NCI-H748 treated with DMSO at 0.1 percent for 48 hours (cell line): ENCODE data around the gene PAQR7.
"Not testable (repeated sequence)": the region's sequence is repeated elsewhere in the genome, so short reads cannot be mapped to it uniquely, and the experiment has no call there.

Source experiments
- DNase-seq: peaks from one replicate; lab custom pipeline; 2025; lab: John Stamatoyannopoulos, UW

PAQR7 gene

DNA sequence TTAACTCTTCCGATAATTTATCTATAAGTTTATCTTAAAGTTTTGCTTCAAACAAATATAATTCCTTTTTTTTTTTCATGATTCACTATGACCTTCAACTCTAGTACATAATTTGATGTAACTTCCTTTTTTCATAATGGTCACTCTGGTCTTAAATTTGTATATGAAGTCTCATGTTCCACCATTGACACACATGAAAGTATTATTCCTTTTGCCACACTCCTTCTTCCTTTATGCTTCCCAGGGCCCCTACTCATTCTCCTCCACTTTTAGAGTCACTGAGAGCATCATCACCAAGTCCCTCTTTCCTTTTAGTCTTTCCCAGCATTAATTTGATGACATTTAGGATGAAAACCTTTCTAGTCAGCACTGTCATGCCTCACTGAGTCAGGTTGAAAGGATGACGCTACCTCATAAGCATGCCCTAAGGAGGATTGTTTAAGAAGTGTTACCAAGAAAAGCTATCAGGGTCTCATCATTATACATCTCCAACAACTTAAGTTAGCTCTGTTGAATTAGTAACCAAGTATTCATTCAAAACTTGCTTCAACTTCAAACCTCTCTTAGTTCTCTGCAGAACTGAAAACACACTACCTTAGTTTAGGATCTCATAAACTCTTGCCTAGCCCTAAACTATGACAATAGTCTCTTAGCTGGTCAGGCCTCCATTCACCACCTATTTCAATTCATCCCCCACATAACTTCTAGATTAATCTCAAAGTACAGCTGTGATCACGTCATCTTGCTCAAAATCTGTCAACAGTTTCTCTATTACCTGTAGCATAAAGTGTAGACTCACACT lies 30.8 kb downstream of the PAQR7 start:
- DNase-seq: no peak

DNA sequence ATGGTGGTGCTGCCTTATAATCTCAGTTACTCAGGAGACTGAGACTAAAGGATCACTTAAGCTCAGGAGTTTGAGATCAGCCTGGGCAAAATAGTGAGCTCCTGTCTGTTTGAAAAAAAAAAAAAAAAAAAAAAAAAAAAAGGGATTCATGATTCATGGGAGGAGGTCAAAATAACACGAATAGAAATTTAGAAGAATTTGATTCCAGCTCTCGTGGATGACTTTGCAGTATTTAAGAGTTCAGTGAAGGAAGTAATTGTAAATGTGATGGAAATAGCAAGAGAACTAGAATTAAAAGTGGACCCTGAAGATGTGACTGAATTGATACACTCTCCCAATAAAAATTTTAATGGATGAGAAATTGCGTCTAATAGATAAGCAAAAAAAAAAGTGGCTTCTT lies 32.0 kb downstream of the PAQR7 start:
- DNase-seq: no peak

GRCh38 chr1:25839808-25840207 lies 35.7 kb downstream of the PAQR7 start:
- not testable (repeated sequence) for DNase-seq

GRCh38 chr1:25837262-25837875 lies 38.1 kb downstream of the PAQR7 start:
- DNase-seq: no peak

DNA sequence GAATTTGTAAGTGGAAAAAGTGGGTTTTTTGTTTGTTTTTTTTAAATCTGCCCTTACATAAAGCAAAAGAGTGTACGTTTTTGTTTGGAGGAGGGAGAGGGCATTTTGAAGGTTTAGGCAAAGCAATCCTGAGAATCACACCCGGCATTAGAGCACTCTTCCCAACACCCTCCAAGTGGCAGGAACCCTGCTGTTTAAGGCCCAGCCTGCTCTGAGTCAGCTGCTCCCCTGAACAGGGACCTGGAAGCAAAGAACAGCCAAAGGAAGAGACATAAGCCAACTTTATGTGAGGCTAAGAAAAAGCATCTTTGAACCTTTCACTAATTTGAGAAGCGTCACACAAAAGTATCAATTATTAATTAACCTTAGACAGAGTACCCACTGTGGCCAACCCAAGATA lies 38.8 kb downstream of the PAQR7 start:
- DNase-seq: no peak

DNA sequence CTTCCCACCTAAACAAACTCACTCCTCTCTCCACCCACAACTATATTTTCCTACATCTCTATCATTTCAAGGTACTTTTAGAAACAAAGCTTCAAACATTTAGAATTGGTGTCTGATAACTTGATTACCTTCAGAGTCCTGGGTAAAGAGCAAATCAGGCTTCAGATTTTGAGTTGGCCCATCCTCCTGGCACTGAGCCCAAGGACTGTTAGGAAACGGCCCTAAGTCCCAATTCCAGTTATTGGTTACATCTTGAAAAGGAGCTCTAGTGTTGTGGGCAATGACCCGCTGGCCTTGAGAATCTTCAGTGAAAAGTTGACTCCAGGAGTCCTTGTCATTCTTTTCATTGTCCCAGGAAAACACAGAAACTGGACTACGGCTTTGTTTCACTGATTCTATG lies 40.6 kb downstream of the PAQR7 start:
- no peak for DNase-seq

GRCh38 chr1:25833158-25833557 lies 42.4 kb downstream of the PAQR7 start:
- DNase-seq: no peak

GRCh38 chr1:25832336-25833037 lies 43.0 kb downstream of the PAQR7 start:
- no peak for DNase-seq

DNA sequence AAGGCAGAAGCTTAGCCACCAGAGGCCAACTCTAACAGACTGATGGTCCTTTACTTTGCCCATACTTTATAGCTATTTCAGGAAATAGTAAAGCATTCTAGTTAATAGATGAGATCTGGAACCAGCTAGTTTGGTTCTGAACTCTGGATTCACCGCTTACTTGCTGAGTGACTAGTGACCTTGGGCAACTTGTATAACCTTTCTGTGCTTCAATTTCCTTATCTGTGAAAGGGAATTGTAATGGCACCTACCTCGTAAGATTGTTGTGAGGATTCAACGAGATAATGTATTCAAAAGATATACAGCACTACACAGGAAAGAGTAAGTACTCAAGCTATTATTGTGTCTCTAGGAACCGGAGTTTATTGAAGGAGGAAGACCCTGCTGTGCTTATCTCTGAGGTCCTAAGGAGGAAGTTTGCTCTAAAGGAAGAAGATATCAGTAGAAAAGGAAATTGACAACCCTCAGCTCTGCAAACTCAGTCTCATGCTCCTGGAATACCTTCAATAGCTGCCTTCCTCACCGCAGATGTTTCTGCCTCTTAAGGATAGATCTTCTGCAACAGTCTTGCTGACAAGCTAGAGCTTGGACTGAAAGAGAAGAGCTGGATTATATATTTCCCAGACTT lies 43.8 kb downstream of the PAQR7 start:
- DNase-seq: no peak

DNA sequence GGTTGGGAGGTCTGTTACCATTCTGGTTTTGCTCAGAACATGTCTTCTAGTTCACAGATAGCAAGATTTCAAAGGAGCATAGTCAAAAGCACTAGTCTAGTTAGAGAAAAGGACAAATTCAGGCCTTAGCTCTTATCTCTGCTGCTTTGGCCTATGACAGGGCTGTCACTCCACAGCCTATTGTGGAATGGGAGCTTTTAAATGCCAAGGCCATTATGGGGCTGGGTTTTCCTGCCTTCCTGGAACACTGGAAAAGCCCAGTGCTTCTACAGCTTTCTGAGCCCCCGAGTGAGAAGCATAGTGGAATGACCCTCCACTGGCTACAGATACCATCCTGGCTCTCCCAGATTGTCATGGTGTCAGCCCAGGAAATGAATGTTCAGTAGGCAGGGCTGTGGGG lies 46.5 kb downstream of the PAQR7 start:
- no peak for DNase-seq

- no peak for DNase-seq
Measured at GRCh38 chr1:25828491-25828890, 47.0 kb downstream of the PAQR7 start.

- no peak for DNase-seq
Measured at GRCh38 chr1:25826571-25826970, 48.9 kb downstream of the PAQR7 start.

- no peak for DNase-seq
Measured at GRCh38 chr1:25825605-25826004, 49.9 kb downstream of the PAQR7 start.

DNA sequence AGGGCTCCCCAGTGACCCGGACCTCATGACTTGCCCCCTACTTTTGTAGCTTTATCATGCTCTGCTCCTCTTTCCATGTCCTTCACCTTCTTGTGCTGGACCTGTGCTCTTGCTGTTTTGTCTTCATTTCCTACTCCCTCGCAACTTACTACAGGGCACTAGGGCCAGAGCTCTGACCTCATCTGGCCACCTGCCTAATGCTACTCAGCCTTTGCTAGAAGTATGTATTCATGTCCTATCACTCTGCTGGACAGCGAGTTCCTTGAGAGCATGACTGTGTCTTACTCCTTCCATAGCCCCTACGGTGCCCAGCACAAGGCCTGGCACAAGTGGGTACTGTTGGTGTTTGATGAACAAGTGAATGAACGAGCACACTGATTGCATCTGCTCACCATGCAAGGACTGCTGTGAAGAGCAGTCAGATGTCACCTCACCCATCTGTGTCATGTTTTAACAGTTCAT lies 53.8 kb downstream of the PAQR7 start:
- no peak for DNase-seq

- DNase-seq: no peak
Measured at GRCh38 chr1:25821112-25821476, 54.4 kb downstream of the PAQR7 start.

GRCh38 chr1:25820247-25821111 lies 55.0 kb downstream of the PAQR7 start:
- DNase-seq: no peak

DNA sequence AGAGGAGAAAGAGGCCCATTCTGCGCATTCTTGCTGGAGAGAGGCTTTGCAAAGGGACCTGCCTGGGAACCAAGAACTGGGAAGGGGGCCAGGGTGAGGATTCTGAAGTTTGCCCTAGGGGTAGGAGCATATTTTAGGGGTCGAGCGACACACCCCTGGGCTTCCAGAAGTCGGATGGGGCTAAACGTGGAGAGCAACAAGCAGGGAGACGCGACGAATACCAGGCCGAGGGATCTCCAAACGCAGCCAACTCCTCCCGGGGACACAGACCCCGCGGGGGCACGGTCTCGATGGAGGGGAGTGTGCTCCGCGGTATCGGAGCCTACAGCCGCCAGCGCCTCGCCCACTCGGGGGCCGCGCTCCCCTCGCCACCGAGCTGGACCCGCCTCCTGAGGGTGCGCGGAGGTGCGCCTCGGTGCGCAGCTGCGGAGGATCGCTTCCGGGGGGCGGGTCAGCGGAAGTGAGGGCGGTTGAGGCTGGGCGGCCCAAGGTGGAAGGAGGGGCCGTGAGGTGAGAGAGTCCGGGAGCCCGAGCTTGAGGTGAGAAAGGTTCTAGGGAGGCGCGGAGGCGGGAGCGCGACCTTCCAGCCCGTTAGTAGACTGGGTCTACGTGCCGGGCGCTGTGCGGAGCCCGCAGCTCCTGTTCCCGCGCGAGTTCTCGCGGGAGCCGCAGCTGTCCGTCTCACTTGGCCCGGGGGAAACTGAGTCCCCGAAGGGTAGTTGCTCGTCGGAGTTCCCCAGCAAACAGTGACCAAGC lies 55.8 kb downstream of the PAQR7 start, which contains the start of gene MTFR1L:
Gene MTFR1L, plus strand, starts transcription at position 464 of the 756 bp plus-strand sequence. CDS start 3,151 bp downstream, outside the sequence.
- DNase-seq: peak; percentile 64

DNA sequence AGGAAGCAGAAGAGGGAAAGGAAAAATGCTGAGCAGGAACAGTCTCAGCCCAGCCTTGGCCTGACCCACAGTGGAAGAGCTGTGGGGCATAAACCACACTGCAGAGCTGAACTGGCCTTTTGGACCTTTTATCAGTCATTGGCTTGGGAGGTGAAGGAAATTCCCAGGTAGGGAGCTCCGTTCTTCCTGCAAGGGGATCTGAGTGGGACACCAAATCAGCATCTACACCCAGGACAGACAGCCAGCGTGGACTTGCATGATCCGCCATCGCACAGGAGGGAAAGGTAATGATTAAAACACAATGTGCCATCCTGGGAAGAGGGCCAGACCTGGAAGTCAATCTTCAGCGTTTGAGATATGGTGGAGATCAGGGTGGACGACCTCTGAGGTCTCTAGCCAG lies 56.9 kb downstream of the PAQR7 start:
- no peak for DNase-seq

GRCh38 chr1:25817840-25818501 lies 57.5 kb downstream of the PAQR7 start:
- no peak for DNase-seq

DNA sequence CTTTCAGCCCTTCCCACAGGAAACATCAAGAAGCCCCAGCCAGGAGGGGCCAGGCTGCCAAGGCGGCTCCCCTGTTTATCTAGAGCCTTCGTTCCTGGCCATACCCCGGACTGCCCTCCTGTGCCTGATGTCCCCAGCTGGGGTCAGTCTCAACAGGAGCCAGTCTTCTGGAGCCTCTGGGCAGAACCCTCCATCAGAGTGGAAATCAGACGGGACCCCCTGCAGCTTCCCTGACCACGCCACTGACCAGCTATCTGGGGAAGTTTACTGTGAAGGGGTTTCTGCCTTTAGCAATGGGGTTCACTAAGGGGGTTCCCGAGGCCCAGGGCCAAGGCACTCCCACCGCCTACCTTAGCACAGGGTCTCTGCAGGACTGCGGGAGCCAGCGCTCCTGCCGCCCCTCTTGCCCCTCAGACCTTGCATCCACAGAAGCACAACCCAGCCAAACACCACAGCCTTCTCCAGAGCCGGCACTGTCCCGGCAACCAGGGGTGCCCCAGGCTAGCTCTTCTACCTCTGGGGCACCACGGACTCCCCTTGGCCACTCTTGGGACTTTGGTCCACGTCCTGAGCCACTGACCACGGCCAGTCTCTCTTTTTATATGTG lies 59.3 kb downstream of the PAQR7 start:
- DNase-seq: no peak
